IPS-18a (cell line): ENCODE measurements around the gene FAM229B.

ENCODE experiments used
- H3K27ac ChIP-seq: one replicate; pipeline ENCODE4 v1.5.1; 2013; ENCODE audit warnings: low read length
- H3K27me3 ChIP-seq: one replicate; pipeline ENCODE4 v1.6.1; 2013; ENCODE audit warnings: mild to moderate bottlenecking, low read length; ENCODE audit not compliant: control insufficient read depth, insufficient read depth
- H3K36me3 ChIP-seq: one replicate; pipeline ENCODE4 v1.6.1; 2013; ENCODE audit warnings: low read depth, low read length; ENCODE audit not compliant: control insufficient read depth
- H3K4me1 ChIP-seq: one replicate; pipeline ENCODE4 v1.6.1; 2013; ENCODE audit warnings: low read depth, low read length; ENCODE audit not compliant: control insufficient read depth
- H3K4me3 ChIP-seq: one replicate; pipeline ENCODE4 v1.5.1; 2013; ENCODE audit warnings: low read length
- H3K9ac ChIP-seq: one replicate; pipeline ENCODE4 v1.6.1; 2013; ENCODE audit warnings: mild to moderate bottlenecking, low read length, moderate library complexity
- H3K9me3 ChIP-seq: one replicate; pipeline ENCODE4 v1.6.1; 2013; ENCODE audit warnings: low read depth, low read length; ENCODE audit not compliant: control insufficient read depth

The FAM229B gene

DNA sequence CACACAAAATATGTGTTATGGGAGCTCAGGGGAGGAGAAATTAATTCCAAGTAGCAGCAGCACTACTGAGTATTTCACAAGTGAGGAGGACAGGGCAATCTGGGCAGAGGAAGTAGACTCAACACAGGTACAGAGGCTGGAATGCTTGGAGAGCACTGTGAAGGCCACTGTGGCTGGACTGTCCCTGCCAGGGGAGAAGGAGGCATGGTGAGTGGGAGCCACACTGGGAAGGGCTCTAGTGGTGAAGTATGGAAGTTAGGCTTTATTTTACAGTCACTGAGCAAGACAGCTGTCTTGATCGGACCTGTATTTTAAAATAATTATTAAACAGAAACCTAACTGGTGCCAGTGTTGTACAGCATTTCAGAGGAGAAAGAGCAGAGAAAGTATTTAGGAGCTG lies 28.8 kb downstream of the FAM229B start:
- no peak overlapping the region for H3K4me3 ChIP-seq
- H3K27ac ChIP-seq = no peak overlapping the region
- no peaks in the 10 kb centered on the region for H3K27me3 ChIP-seq
- no peaks in the 10 kb centered on the region for H3K36me3 ChIP-seq
- H3K9me3 ChIP-seq = no peaks in the 10 kb centered on the region
- H3K4me1 ChIP-seq = no peaks in the 10 kb centered on the region
- H3K9ac ChIP-seq = no peak overlapping the region

DNA sequence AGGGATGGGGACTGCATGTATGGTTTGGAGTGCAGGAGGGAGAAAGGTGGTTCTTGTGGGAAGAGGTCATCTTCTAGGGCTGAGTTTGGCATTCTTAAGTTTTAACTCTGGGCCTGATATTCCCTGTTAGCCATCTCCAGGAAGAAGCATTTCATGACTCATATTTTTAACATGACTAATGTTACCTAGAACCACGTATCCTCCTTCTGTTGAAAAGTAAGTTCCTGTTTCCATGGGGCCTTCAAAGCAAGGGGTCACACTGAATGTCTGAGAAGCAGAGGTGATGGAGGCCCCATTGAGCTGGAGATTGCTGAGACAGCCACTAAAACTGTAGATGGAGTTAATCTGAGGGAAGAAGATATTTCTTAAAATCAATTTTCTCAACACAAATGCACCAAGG lies 30.2 kb downstream of the FAM229B start:
- H3K4me3 ChIP-seq = no peak overlapping the region
- no peaks in the 10 kb centered on the region for H3K9me3 ChIP-seq
- no peak overlapping the region for H3K9ac ChIP-seq
- no peaks in the 10 kb centered on the region for H3K4me1 ChIP-seq
- no peaks in the 10 kb centered on the region for H3K27me3 ChIP-seq
- H3K27ac ChIP-seq = no peak overlapping the region
- H3K36me3 ChIP-seq = no peaks in the 10 kb centered on the region

DNA sequence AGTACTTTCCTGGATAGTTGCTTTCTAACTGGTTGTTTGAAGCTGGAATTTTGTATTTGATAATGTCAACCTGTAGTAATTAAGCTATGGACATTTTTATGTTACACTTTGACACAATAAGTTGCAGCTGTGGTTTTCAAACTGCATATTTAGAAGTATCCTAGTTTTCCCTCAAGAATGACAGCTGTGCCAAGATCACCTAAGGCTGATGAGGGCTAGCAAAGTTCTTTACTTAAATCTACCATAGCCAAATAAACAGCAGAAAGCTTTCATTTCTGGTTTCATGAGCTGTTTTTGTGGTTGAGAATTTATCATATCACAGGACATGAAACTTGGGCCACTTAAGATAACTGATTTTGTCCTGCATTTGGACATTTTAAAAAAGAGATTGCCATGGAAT lies 30.6 kb downstream of the FAM229B start:
- H3K27ac ChIP-seq = no peak overlapping the region

DNA sequence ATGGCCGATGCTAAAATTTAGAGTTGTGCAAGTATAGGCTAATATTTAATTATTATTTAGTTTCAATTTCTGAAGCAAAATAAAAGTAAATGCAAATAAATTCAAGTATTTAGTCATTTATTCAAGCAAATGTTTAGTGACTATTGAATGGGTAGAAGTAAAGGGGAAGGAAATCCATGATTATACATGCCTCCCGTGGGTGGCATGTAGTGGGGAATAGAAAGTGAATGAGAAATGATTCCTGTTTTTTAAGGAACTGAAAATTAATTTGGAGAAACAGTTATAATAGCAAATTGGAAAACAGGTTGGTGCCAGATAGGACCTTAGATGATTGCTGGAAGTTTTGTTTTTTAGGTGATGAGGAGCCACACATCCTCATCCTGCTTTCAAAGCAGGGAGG lies 35.4 kb downstream of the FAM229B start:
- no peaks in the 10 kb centered on the region for H3K4me1 ChIP-seq
- H3K4me3 ChIP-seq = no peak overlapping the region
- no peaks in the 10 kb centered on the region for H3K36me3 ChIP-seq
- no peak overlapping the region for H3K27ac ChIP-seq
- H3K9me3 ChIP-seq = no peaks in the 10 kb centered on the region
- no peak overlapping the region for H3K9ac ChIP-seq
- H3K27me3 ChIP-seq = no peaks in the 10 kb centered on the region

More for the DNA sequence above, 30.6 kb downstream of the FAM229B start:
- no peaks in the 10 kb centered on the region for H3K9me3 ChIP-seq
- H3K9ac ChIP-seq = no peak overlapping the region
- H3K27me3 ChIP-seq = no peaks in the 10 kb centered on the region
- no peaks in the 10 kb centered on the region for H3K36me3 ChIP-seq
- H3K4me1 ChIP-seq = no peaks in the 10 kb centered on the region
- H3K4me3 ChIP-seq = no peak overlapping the region

- H3K27me3 ChIP-seq = no peaks in the 10 kb centered on the region
- H3K9me3 ChIP-seq = no peaks in the 10 kb centered on the region
- no peak overlapping the region for H3K9ac ChIP-seq
- no peak overlapping the region for H3K27ac ChIP-seq
- no peaks in the 10 kb centered on the region for H3K4me1 ChIP-seq
- H3K4me3 ChIP-seq = no peak overlapping the region
- H3K36me3 ChIP-seq = no peaks in the 10 kb centered on the region
Observed at GRCh38 chr6:112123982-112124381, 36.6 kb downstream of the FAM229B start.

GRCh38 chr6:112128208-112128607 lies 40.8 kb downstream of the FAM229B start:
- no peak overlapping the region for H3K27ac ChIP-seq

GRCh38 chr6:112130878-112131277 lies 43.5 kb downstream of the FAM229B start:
- H3K4me1 ChIP-seq = no peaks in the 10 kb centered on the region
- no peaks in the 10 kb centered on the region for H3K36me3 ChIP-seq
- H3K9ac ChIP-seq = no peak overlapping the region

More at GRCh38 chr6:112128208-112128607, 40.8 kb downstream of the FAM229B start:
- H3K9ac ChIP-seq = no peak overlapping the region
- H3K27me3 ChIP-seq = no peaks in the 10 kb centered on the region
- H3K36me3 ChIP-seq = no peaks in the 10 kb centered on the region
- no peak overlapping the region for H3K4me3 ChIP-seq
- H3K4me1 ChIP-seq = no peaks in the 10 kb centered on the region
- no peaks in the 10 kb centered on the region for H3K9me3 ChIP-seq

DNA sequence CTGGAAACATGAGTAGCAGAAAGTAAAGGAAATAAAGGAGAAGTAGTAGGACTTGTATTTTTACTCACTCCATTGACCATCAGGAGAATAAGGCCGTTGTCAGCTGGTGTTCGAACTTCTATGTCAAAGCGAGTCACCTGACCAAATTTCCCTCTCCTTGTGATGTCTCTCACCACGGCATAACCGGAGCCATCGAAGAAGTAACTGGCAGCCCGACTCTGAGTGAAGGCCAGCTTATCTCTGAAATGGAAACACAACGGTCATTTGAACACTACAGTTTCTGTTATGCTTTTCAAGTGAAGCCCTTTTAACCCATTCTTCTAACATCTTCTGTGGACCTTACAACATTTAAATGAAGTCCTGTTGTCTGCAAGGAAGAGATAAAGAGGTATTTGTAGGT lies 51.7 kb downstream of the FAM229B start:
- Histone ChIP-seq H3K36me3 (no peaks in the 10 kb centered on the region), H3K27ac (no peak overlapping the region), H3K4me3 (no peak overlapping the region)

More at GRCh38 chr6:112130878-112131277, 43.5 kb downstream of the FAM229B start:
- no peaks in the 10 kb centered on the region for H3K9me3 ChIP-seq
- no peaks in the 10 kb centered on the region for H3K27me3 ChIP-seq
- H3K4me3 ChIP-seq = no peak overlapping the region
- H3K27ac ChIP-seq = no peak overlapping the region

DNA sequence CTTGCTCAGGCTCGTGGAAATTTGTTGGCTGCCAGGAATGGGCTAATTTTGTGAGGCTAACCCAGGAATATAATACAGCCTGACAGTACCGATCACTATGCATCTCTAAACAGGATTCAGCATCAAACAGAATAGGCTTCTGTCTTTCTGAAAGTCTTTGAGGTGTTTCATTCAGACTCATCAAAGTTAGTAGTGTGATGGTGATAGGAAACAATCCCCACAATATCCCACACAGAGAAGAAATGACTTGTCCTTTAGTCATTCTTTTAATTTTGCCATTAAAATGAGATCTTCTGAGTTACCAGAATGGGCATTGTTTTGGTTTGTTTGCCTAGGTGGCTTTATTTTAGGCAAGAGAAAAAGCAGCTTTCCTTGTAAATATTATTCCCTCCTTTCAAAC lies 54.3 kb downstream of the FAM229B start:
- no peaks in the 10 kb centered on the region for H3K4me1 ChIP-seq
- no peak overlapping the region for H3K4me3 ChIP-seq
- H3K9me3 ChIP-seq = no peaks in the 10 kb centered on the region
- H3K9ac ChIP-seq = no peak overlapping the region
- no peak overlapping the region for H3K27ac ChIP-seq
- H3K36me3 ChIP-seq = no peaks in the 10 kb centered on the region
- H3K27me3 ChIP-seq = no peaks in the 10 kb centered on the region

More for the DNA sequence above, 51.7 kb downstream of the FAM229B start:
- no peaks in the 10 kb centered on the region for H3K9me3 ChIP-seq
- no peaks in the 10 kb centered on the region for H3K4me1 ChIP-seq
- no peaks in the 10 kb centered on the region for H3K27me3 ChIP-seq
- no peak overlapping the region for H3K9ac ChIP-seq

- Histone ChIP-seq H3K9me3 (no peaks in the 10 kb centered on the region), H3K4me1 (no peaks in the 10 kb centered on the region), H3K36me3 (no peaks in the 10 kb centered on the region), H3K4me3 (no peak overlapping the region), H3K9ac (no peak overlapping the region), H3K27ac (no peak overlapping the region), H3K27me3 (no peaks in the 10 kb centered on the region)
Observed at GRCh38 chr6:112144145-112144926, 56.9 kb downstream of the FAM229B start.

- H3K4me1 ChIP-seq = no peaks in the 10 kb centered on the region
- no peak overlapping the region for H3K4me3 ChIP-seq
- no peaks in the 10 kb centered on the region for H3K9me3 ChIP-seq
- H3K9ac ChIP-seq = no peak overlapping the region
- no peaks in the 10 kb centered on the region for H3K36me3 ChIP-seq
- no peak overlapping the region for H3K27ac ChIP-seq
- no peaks in the 10 kb centered on the region for H3K27me3 ChIP-seq
Observed at GRCh38 chr6:112145080-112145573, 57.7 kb downstream of the FAM229B start.

- Histone ChIP-seq H3K9me3 (no peaks in the 10 kb centered on the region), H3K4me3 (no peak overlapping the region), H3K36me3 (no peaks in the 10 kb centered on the region), H3K27me3 (no peaks in the 10 kb centered on the region), H3K9ac (no peak overlapping the region), H3K4me1 (no peaks in the 10 kb centered on the region), H3K27ac (no peak overlapping the region)
Observed at GRCh38 chr6:112148103-112148502, 60.7 kb downstream of the FAM229B start.
